MM.1S (cell line): ENCODE measurements around the gene SAMD3.

Experiments
- CTCF ChIP-seq: fragments of 300-600 bp; sonication (generic); IDR thresholded peaks from 2 replicates; pipeline ENCODE4 v1.5.1; 2016; ENCODE audit warnings: antibody characterized with exemption, low read length, mixed read lengths
- EZH2 ChIP-seq: fragments of 300-600 bp; sonication (generic); optimal IDR thresholded peaks from 2 replicates; pipeline ENCODE3; 2017; ENCODE audit warnings: low read depth, mild to moderate bottlenecking, antibody characterized with exemption, low read length, mixed read lengths
- EZH2phosphoT487 ChIP-seq: fragments of 300-600 bp; sonication (generic); IDR thresholded peaks from 2 replicates; pipeline ENCODE4 v1.6.1; 2018; ENCODE audit warnings: antibody characterized with exemption, low read length

- TF ChIP-seq CTCF (no peak), EZH2 (no peak), EZH2phosphoT487 (no peak)
These were observed 14.6 kb downstream of the SAMD3 start for GRCh38 chr6:130207979-130208649.
